PFSK-1 (cell line): ENCODE measurements around the gene DPYD.

ENCODE experiments used
- FOXP2 ChIP-seq: optimal IDR thresholded peaks from 2 replicates; pipeline ENCODE3; 2011; ENCODE audit warnings: borderline replicate concordance, control low read depth, inconsistent platforms; ENCODE audit not compliant: insufficient read depth; ENCODE audit errors: extremely low read length, extremely low read depth
- POLR2AphosphoS5 ChIP-seq: IDR thresholded peaks from 2 replicates; pipeline ENCODE4 v1.6.1; 2012; ENCODE audit warnings: low read depth, mild to moderate bottlenecking, control low read depth, low read length, moderate library complexity
- REST ChIP-seq, 2 experiments: IDR thresholded peaks; 2 replicates each; pipeline versions ENCODE4 v1.6.1 to v1.8.0; 2011 to 2012; ENCODE audit warnings: low read depth in 2 of 2, low read length in 2 of 2, control low read depth in 1 of 2, inconsistent platforms in 1 of 2, mild to moderate bottlenecking in 1 of 2, moderate library complexity in 1 of 2; ENCODE audit not compliant: insufficient read depth in 1 of 2
- SIN3A ChIP-seq: IDR thresholded peaks from 2 replicates; pipeline ENCODE4 v1.6.1; 2012; ENCODE audit warnings: mild to moderate bottlenecking, low read length, moderate library complexity, borderline replicate concordance; ENCODE audit not compliant: insufficient read depth
- TAF1 ChIP-seq: IDR thresholded peaks from 2 replicates; pipeline ENCODE4 v1.6.1; 2012; ENCODE audit warnings: low read length, control low read depth, borderline replicate concordance; ENCODE audit not compliant: insufficient read depth

DNA sequence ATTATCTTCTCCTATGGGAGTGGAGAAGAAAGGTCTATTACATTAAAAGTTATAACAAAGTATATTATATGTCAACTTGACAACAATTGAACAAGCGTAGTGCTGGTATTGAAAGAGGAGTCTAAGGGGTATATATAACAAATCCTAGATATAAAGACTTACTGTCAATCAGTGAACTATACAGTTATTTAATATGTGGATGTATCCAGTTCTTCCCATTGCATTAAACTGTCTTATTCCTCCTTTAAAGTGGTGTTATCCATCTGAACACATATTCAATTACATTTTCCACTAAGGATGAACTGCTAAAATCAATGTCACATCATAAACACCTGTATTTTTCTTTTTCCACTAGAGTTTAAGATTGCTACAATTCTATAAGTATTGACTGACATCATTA lies 438.8 kb downstream of the DPYD start:
- TF ChIP-seq REST (IDR thresholded peaks at IDR 0.05; ENCODE audit: insufficient read depth in 1 of 2, low read depth in 2 of 2, low read length in 2 of 2) (no peak), FOXP2 (no peak), TAF1 (no peak), POLR2AphosphoS5 (no peak), SIN3A (no peak)
